Measurements from ENCODE around the gene PSME3. TPM values are rescaled to one million over a fixed set of nuclear protein-coding genes. Genes with fewer than 3 reads are reported as not detected.

PSME3 gene
- total and polyA plus RNA-seq, 2 of the 13 experiments (the other 11 are each of a cell fraction or from before 2014, with no cell fraction given), result 66.3 to 135 TPM

- no peak; the same call in 1 of the 2 replicates for TF ChIP-seq ZNF614 (CRISPR knock-in tag; IDR thresholded peaks at IDR 0.05; ENCODE audit: borderline replicate concordance)
- peak; percentile 93; the same call in 1 of the 2 replicates for TF ChIP-seq ZNF766 (CRISPR knock-in tag; IDR thresholded peaks at IDR 0.05; ENCODE audit: borderline replicate concordance)
- peak; percentile 91; the same call in 1 of the 2 replicates for TF ChIP-seq CBX5 (CRISPR knock-in tag; IDR thresholded peaks at IDR 0.05; ENCODE audit: borderline replicate concordance)
- TF ChIP-seq FIP1L1 (IDR thresholded peaks at IDR 0.05; ENCODE audit: borderline replicate concordance, insufficient read depth, low read depth, low read length), result no peak
- no peak for TF ChIP-seq NBN (conservative IDR thresholded peaks at IDR 0.05)
- no peak; the same call in 1 of the 2 replicates for TF ChIP-seq RFX3 (CRISPR knock-in tag; IDR thresholded peaks at IDR 0.05)
- TF ChIP-seq SNAPC5 (CRISPR knock-in tag; IDR thresholded peaks at IDR 0.05; ENCODE audit: borderline replicate concordance), result peak; percentile 58; the same call in 1 of the 2 replicates
- no peak for TF ChIP-seq GLMP (CRISPR knock-in tag; IDR thresholded peaks at IDR 0.05; ENCODE audit: borderline replicate concordance)
- TF ChIP-seq ZBTB37 (CRISPR knock-in tag; IDR thresholded peaks at IDR 0.05), result no peak
- TF ChIP-seq ZNF530 (CRISPR knock-in tag; IDR thresholded peaks at IDR 0.05; ENCODE audit: low read depth), result 0 out of 2 replicates have a peak, but pooled peaks have one; percentile 67
- no peak for TF ChIP-seq GRHL1 (CRISPR knock-in tag; conservative IDR thresholded peaks at IDR 0.05)
- TF ChIP-seq CERS6 (CRISPR knock-in tag; IDR thresholded peaks at IDR 0.05), result no peak
- no peak for TF ChIP-seq MLLT10 (CRISPR knock-in tag; IDR thresholded peaks at IDR 0.05)
- TF ChIP-seq ZNF713 (CRISPR knock-in tag; IDR thresholded peaks at IDR 0.05), result peak; percentile 95; the same call in 1 of the 2 replicates
- peak; percentile 86 for TF ChIP-seq ASH2L (IDR thresholded peaks at IDR 0.05; ENCODE audit: insufficient read length, low read depth, low read length)
- no peak for TF ChIP-seq ZNF17 (CRISPR knock-in tag; IDR thresholded peaks at IDR 0.05)
- peak; percentile 97; the same call in 1 of the 2 replicates for TF ChIP-seq FOXC1 (CRISPR knock-in tag; IDR thresholded peaks at IDR 0.05; ENCODE audit: borderline replicate concordance)
- peak; percentile 52 for TF ChIP-seq DBP (CRISPR knock-in tag; IDR thresholded peaks at IDR 0.05; ENCODE audit: not compliant biosample characterization)
- TF ChIP-seq HNRNPL (IDR thresholded peaks at IDR 0.05; ENCODE audit: low read depth, low read length), result peak; percentile 84; the same call in 1 of the 2 replicates
Measured at GRCh38 chr17:42798383-42799380, 34.5 kb upstream of the PSME3 start, which contains the start of the genes CNTD1 and COA3 (continued).

Measured in HepG2 (cell line).